NT2/D1 (cell line): ENCODE data around the gene PBX1.

Experiments used
- DNase-seq: peaks from one replicate; pipeline ENCODE4 v3.0.0-alpha.2; 2011; ENCODE audit warnings: low read depth, low spot score
- H3K27me3 ChIP-seq: 2 replicates; pipeline ENCODE4 v1.6.0; 2011; ENCODE audit warnings: mild to moderate bottlenecking; ENCODE audit not compliant: insufficient read length, insufficient read depth
- H3K36me3 ChIP-seq: 2 replicates; pipeline ENCODE4 v1.6.1; 2011; ENCODE audit warnings: mild to moderate bottlenecking, low read length, mixed read lengths; ENCODE audit not compliant: insufficient read depth, insufficient read length
- H3K4me1 ChIP-seq: 2 replicates; pipeline ENCODE4 v1.5.1; 2011; ENCODE audit not compliant: insufficient read depth, insufficient read length
- H3K4me3 ChIP-seq: 2 replicates; pipeline ENCODE4 v1.5.1; 2011; ENCODE audit warnings: low read depth; ENCODE audit not compliant: insufficient read length
- H3K9ac ChIP-seq: 2 replicates; pipeline ENCODE4 v1.6.0; 2011; ENCODE audit warnings: low read depth; ENCODE audit not compliant: insufficient read length
- H3K9me3 ChIP-seq: 2 replicates; pipeline ENCODE4 v1.5.1; 2011; ENCODE audit warnings: mild to moderate bottlenecking, low read length; ENCODE audit not compliant: insufficient read depth
- SUZ12 ChIP-seq: IDR thresholded peaks from 2 replicates; pipeline ENCODE4 v1.6.1; 2011; ENCODE audit not compliant: insufficient read length, insufficient read depth; ENCODE audit errors: extremely low read depth
- YY1 ChIP-seq: IDR thresholded peaks from 2 replicates; pipeline ENCODE4 v1.6.1; 2011; ENCODE audit not compliant: insufficient read length, insufficient read depth
- ZNF274 ChIP-seq: IDR thresholded peaks from 2 replicates; pipeline ENCODE4 v1.6.1; 2011; ENCODE audit warnings: mild to moderate bottlenecking, low read depth, low read length

Gene PBX1

DNA sequence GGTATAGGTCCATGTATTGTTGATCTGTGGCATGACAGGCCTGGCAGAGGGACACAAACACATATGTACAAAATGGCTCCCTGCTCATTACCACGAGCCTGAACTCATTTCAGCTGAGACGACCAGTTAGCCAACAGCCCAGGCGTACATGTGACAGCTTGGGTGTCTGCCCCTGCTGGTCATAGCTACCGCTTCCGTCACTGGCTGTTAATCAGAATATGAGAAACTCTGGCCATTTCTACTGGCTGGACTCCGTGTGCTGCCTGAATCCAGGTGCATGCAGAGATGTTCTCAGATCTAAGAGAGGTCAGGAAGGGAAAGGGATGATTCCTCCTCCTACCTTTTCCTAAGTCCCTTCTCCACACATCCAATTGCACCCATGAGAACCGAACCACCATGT lies 144.5 kb downstream of the PBX1 start:
- Histone ChIP-seq H3K4me1 (no peaks in the 10 kb centered on the region), H3K27me3 (no peaks in the 10 kb centered on the region), H3K9me3 (no peaks in the 10 kb centered on the region), H3K36me3 (no peaks in the 10 kb centered on the region), H3K9ac (no peak overlapping the region), H3K4me3 (no peak overlapping the region)
- TF ChIP-seq SUZ12 (no peak), ZNF274 (no peak), YY1 (no peak)
- no peak for DNase-seq

DNA sequence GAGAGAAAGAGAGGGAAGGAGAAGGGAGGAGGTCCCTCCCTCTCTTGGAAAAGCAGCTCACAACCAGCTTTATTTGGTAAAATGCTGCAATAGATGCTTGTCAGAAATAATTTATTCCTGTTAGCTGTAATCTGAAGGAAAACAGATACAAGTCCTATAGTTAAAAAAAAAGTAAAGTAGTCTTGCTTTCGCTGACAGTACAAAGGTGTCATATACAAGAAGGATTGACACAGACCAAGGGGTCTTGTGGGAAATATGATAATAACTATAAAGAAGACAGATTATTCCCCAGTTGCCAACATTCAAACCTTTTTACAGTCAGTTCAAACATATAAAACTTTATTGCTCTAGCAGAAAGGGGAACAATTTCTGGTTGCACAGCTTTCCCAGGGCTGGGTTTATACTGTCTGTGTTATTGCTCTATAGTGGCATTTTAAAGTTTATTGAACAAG lies 145.0 kb downstream of the PBX1 start:
- DNase-seq = no peak
- Histone ChIP-seq H3K36me3 (no peaks in the 10 kb centered on the region), H3K4me3 (no peak overlapping the region), H3K27me3 (no peaks in the 10 kb centered on the region), H3K9me3 (no peaks in the 10 kb centered on the region), H3K9ac (no peak overlapping the region), H3K4me1 (no peaks in the 10 kb centered on the region)
- TF ChIP-seq ZNF274 (no peak), SUZ12 (no peak), YY1 (no peak)

DNA sequence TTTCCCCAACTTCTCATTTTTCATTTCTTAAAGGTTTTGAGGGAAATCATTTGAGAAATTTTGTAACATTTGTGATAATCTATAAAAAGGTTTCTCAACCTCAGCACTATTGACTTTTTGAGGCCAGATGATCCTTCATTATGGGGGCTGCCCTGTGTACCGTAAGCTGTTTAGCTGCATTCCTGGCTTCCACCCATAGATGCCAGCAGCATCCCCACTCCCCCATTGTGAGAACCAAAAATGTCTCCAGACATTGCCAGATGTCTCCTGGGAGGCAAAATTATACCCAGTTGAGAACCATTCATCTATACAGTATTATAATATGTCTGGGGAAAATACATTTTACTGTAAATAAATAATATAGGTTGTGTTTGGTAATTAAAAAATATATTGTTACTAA lies 146.0 kb downstream of the PBX1 start:
- no peak overlapping the region for H3K9ac ChIP-seq

DNA sequence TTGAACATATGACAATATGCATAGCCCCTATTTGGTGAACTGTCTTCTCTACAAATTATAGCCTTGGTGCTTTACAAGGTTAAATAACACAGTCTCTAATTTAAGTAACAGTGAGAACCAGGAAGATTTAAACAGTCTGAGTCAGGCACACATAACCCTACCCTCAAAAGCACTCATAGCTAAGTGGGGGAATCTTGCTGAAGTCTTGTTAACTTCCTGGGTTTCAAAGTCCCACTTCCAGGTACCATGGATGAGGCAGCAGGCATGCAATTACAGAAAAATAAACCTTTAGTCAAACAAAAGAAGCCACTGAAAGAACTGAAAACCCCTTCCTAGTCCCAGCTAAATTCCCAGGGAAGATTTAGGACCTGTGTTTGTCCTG lies 147.6 kb downstream of the PBX1 start:
- TF ChIP-seq SUZ12 = no peak
- no peak for TF ChIP-seq ZNF274
- TF ChIP-seq YY1 = no peak
- Histone ChIP-seq H3K9ac (no peak overlapping the region), H3K4me1 (peaks cover 2% of the 10 kb centered on the region), H3K4me3 (no peak overlapping the region), H3K36me3 (no peaks in the 10 kb centered on the region), H3K9me3 (no peaks in the 10 kb centered on the region), H3K27me3 (no peaks in the 10 kb centered on the region)
- no peak for DNase-seq

More for the DNA sequence above, 146.0 kb downstream of the PBX1 start:
- no peak overlapping the region for H3K4me3 ChIP-seq
- H3K36me3 ChIP-seq = no peaks in the 10 kb centered on the region
- no peaks in the 10 kb centered on the region for H3K27me3 ChIP-seq
- H3K9me3 ChIP-seq = no peaks in the 10 kb centered on the region
- no peaks in the 10 kb centered on the region for H3K4me1 ChIP-seq
- DNase-seq = no peak
- TF ChIP-seq SUZ12 (no peak), YY1 (no peak), ZNF274 (no peak)

DNA sequence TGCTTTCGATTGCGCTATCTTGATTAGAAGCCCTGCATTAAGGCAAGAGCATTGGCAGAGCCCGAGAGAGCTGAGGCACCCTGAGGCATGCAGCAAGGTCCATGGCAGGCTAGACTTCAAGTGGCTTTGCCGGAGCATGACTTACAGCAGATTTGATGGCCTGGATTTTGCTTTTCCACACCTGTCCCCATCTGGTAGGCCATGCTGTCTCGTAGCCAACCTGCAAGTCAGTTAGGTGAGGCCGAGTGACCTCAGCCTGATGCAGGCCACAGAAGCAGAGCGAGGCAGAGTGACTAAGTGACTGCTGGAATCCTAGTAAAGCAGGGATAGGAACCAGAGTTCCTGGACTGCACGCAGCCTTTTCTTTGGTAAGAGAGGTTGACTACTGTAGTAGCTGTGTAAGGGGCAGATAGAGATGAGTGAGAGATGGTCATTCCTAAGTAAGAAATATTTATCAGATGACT lies 148.9 kb downstream of the PBX1 start:
- Histone ChIP-seq H3K36me3 (no peaks in the 10 kb centered on the region), H3K9ac (no peak overlapping the region), H3K27me3 (no peaks in the 10 kb centered on the region), H3K4me1 (peaks cover 14% of the 10 kb centered on the region), H3K9me3 (no peaks in the 10 kb centered on the region), H3K4me3 (no peak overlapping the region)
- TF ChIP-seq ZNF274 = no peak
- no peak for TF ChIP-seq SUZ12
- no peak for TF ChIP-seq YY1
- no peak for DNase-seq

DNA sequence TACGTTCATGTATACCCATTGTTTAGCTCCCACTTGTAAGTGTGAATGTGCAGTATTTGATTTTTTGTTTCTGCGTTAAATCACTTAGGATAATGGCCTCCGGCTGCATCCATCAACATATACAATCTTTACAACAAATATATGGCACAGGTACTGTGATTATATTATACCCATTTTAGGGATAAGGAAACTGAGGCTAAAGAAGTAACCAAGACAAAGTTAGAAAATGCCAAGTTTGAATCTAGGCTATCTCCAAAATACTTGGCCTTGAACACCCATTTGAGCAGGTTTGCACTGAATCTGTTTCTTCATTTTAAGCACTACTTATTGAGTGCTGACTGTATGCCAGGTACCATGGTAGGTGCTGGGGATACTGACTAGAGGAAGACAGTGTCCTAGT lies 149.6 kb downstream of the PBX1 start:
- H3K4me1 ChIP-seq = peaks cover 14% of the 10 kb centered on the region
- no peak overlapping the region for H3K4me3 ChIP-seq
- TF ChIP-seq YY1 = no peak
- TF ChIP-seq ZNF274 = no peak
- TF ChIP-seq SUZ12 = no peak
- no peak overlapping the region for H3K9ac ChIP-seq
- no peaks in the 10 kb centered on the region for H3K36me3 ChIP-seq
- no peaks in the 10 kb centered on the region for H3K27me3 ChIP-seq
- DNase-seq = no peak
- no peaks in the 10 kb centered on the region for H3K9me3 ChIP-seq

DNA sequence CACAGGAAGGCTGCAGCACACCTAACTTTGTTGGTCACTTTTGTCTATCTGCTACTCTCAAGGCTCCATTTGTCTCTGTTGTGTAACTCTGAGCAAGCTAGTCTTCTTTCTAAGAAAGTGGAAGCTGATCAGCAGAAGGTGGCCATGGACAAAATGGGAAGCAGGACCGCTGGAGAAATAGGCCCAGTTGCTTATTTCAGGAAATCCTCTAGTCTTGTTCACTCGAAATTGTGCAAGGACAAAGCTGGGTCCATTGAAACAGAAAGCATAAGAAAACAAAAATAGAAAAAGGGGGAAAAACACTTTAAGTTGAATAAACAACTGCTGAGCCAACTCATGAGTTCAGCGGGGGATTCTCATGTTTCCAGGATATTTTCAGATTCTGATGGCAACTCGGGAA lies 150.1 kb downstream of the PBX1 start:
- Histone ChIP-seq H3K9me3 (no peaks in the 10 kb centered on the region), H3K27me3 (no peaks in the 10 kb centered on the region), H3K36me3 (no peaks in the 10 kb centered on the region), H3K9ac (no peak overlapping the region), H3K4me3 (no peak overlapping the region), H3K4me1 (peaks cover 14% of the 10 kb centered on the region)
- no peak for TF ChIP-seq SUZ12
- no peak for TF ChIP-seq ZNF274
- DNase-seq = no peak

DNA sequence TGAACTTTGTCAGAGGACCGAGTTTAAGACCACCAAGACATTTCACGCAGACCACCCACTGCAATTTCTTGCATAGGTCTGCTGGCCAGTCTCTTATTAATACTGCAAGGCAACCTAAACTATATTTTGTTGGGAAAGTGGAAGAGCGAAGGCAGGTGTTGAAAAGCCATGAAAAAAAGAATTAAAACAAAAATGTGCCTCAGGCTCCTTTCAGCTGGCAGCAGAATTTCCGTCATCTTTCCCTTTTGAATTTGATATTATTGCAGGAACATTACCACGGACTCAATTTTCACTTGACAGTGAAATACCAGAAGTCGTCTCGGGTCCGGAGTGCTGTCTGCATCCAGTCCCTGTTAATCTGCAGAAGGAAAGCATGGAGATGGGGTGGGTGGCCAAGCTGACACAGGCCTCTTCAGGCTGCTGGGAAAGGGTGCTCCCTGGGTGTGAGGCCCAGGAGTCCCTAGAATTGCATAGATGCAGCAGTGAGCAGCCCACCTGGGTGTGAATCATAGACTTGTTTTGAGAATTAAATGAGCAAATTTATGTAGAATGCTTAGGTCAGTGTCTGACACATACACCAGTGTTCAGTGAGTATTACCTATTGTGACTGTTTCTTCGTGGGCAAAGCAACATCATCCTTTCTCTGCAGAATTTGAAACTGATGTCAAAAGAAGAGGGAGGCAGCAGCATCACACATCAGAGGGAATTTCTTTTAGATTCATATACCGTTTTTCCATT lies 150.7 kb downstream of the PBX1 start:
- H3K4me1 ChIP-seq = peaks cover 14% of the 10 kb centered on the region
- no peaks in the 10 kb centered on the region for H3K9me3 ChIP-seq
- no peaks in the 10 kb centered on the region for H3K27me3 ChIP-seq
- no peak overlapping the region for H3K4me3 ChIP-seq
- H3K36me3 ChIP-seq = no peaks in the 10 kb centered on the region
- H3K9ac ChIP-seq = no peak overlapping the region
- no peak for DNase-seq
- TF ChIP-seq ZNF274 (no peak), YY1 (no peak)
